Transverse colon (tissue), 4 donors: ENCODE measurements around the gene BAG5.

Source experiments
- CTCF ChIP-seq, 5 experiments: fragments of 200-600 bp in 3 of 5; fragments of 450-650 bp in 2 of 5; sonication (generic) in 3 of 5; IDR thresholded peaks; 1 replicate in 2 of 5; 2 replicates in 3 of 5; pipeline ENCODE4 v1.5.1; 2016 to 2017; ENCODE audit warnings: antibody characterized with exemption in 5 of 5, inconsistent platforms in 3 of 5, mild to moderate bottlenecking in 2 of 5, moderate library complexity in 1 of 5
- POLR2A ChIP-seq: fragments of 450-650 bp; IDR thresholded peaks from one replicate; pipeline ENCODE4 v1.6.1; 2016; ENCODE audit warnings: antibody characterized with exemption, mild to moderate bottlenecking, moderate library complexity
- POLR2AphosphoS5 ChIP-seq, 3 donors: sonication (generic); formaldehyde crosslinking; IDR thresholded peaks; one replicate each; pipeline ENCODE4 v1.6.1; 2016; ENCODE audit warnings: antibody characterized with exemption in 3 of 3

- TF ChIP-seq CTCF (IDR thresholded peaks at IDR 0.05) (no peak), POLR2A (no peak), POLR2AphosphoS5 (IDR thresholded peaks at IDR 0.05) (no peak)
Observed at GRCh38 chr14:103536693-103537092, 25.8 kb downstream of the BAG5 start.
